NCI-H146 treated with DMSO at 0.1 percent for 48 hours (cell line): Measurements from ENCODE around the gene KAZN.

ENCODE experiments used
- DNase-seq: peaks from one replicate; lab custom pipeline; 2025; ENCODE audit not compliant: unreplicated experiment; lab: John Stamatoyannopoulos, UW

KAZN gene

GRCh38 chr1:14844356-14844755 is 245.9 kb downstream of the KAZN start:
- no peak for DNase-seq

GRCh38 chr1:14844923-14845617 is 246.6 kb downstream of the KAZN start:
- no peak for DNase-seq

GRCh38 chr1:14845851-14846250 is 247.4 kb downstream of the KAZN start:
- no peak for DNase-seq

- no peak for DNase-seq
Measured at GRCh38 chr1:14846688-14847087, 248.2 kb downstream of the KAZN start.

- no peak for DNase-seq
Measured at GRCh38 chr1:14848203-14848602, 249.7 kb downstream of the KAZN start.

- no peak for DNase-seq
Measured at GRCh38 chr1:14848625-14849024, 250.1 kb downstream of the KAZN start.

GRCh38 chr1:14849038-14849437 is 250.6 kb downstream of the KAZN start:
- no peak for DNase-seq

- DNase-seq, result no peak
Measured at GRCh38 chr1:14850563-14850962, 252.1 kb downstream of the KAZN start.

- no peak for DNase-seq
Measured at GRCh38 chr1:14851760-14852159, 253.3 kb downstream of the KAZN start.

- peak; percentile 2 for DNase-seq
Measured at GRCh38 chr1:14852291-14852690, 253.8 kb downstream of the KAZN start.

GRCh38 chr1:14853518-14853917 is 255.0 kb downstream of the KAZN start:
- no peak for DNase-seq

GRCh38 chr1:14855268-14855667 is 256.8 kb downstream of the KAZN start:
- no peak for DNase-seq

GRCh38 chr1:14855801-14856200 is 257.3 kb downstream of the KAZN start:
- DNase-seq, result no peak

- DNase-seq, result no peak
Measured at GRCh38 chr1:14857436-14858195, 259.1 kb downstream of the KAZN start.

- DNase-seq, result peak; percentile 52
Measured at GRCh38 chr1:14862114-14862771, 263.8 kb downstream of the KAZN start.

- no peak for DNase-seq
Measured at GRCh38 chr1:14865106-14865505, 266.6 kb downstream of the KAZN start.

- no peak for DNase-seq
Measured at GRCh38 chr1:14866911-14867612, 268.6 kb downstream of the KAZN start.

GRCh38 chr1:14869187-14869586 is 270.7 kb downstream of the KAZN start:
- peak; percentile 56 for DNase-seq

- DNase-seq, result no peak
Measured at GRCh38 chr1:14871218-14871970, 272.9 kb downstream of the KAZN start.

- DNase-seq, result no peak
Measured at GRCh38 chr1:14872762-14873161, 274.3 kb downstream of the KAZN start.

- DNase-seq, result no peak
Measured at GRCh38 chr1:14873677-14874076, 275.2 kb downstream of the KAZN start.
